Mucosa of gallbladder (tissue), 1 donor: ENCODE data around the gene ARID3A. TPM values are rescaled to one million over a fixed set of nuclear protein-coding genes. Genes with fewer than 3 reads are reported as not detected.
A peak's percentile ranks its signal among the peaks of the same experiment; 100 is the strongest.
"Not testable (repeated sequence)": the region's sequence is repeated elsewhere in the genome, so short reads cannot be mapped to it uniquely, and the experiment has no call there.

Source experiments
- DNase-seq: peaks from one replicate; pipeline ENCODE4 v3.0.0-alpha.2; 2020; ENCODE audit warnings: low spot score
- total RNA-seq: library from RNA; stranded (reverse); gene quantifications from one replicate; pipeline ENCODE4 v1.2.1, GENCODE V29; 2021
- donor health status: DM: no; HTN: no; CAD: no.

The ARID3A gene
- total RNA-seq, 1 donor from 2014 or later, result 7.0 TPM

DNA sequence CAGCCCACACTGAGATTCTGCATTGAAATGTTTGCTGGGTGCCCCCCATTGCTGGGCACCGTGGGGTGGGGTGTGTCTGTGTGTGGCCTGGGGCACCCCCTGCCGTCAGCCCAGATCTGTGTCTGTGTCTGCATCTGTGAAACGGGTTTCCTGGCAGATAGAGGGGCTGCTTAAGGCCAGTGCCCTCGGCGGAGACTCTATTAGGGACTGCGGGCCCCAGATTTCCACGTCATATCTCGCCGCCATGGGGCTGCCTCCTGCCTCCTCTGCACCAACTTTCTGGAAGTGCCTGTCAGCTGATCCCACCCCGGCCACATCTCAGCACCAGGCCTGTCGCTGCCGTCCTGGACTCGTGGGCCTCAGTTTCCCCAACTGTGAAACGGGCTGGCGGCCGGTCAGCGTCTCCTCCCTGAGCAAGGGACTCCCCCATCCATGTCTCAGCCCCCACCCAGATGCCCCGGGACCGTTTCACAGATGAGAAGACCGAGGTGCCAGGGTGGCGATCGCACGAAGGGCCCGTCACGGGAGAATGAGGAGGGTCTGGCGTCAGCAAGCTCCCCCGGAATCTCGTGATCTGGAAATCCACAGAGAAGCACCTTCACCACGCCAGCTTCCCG is 21.4 kb downstream of the ARID3A start:
- no peak for DNase-seq

DNA sequence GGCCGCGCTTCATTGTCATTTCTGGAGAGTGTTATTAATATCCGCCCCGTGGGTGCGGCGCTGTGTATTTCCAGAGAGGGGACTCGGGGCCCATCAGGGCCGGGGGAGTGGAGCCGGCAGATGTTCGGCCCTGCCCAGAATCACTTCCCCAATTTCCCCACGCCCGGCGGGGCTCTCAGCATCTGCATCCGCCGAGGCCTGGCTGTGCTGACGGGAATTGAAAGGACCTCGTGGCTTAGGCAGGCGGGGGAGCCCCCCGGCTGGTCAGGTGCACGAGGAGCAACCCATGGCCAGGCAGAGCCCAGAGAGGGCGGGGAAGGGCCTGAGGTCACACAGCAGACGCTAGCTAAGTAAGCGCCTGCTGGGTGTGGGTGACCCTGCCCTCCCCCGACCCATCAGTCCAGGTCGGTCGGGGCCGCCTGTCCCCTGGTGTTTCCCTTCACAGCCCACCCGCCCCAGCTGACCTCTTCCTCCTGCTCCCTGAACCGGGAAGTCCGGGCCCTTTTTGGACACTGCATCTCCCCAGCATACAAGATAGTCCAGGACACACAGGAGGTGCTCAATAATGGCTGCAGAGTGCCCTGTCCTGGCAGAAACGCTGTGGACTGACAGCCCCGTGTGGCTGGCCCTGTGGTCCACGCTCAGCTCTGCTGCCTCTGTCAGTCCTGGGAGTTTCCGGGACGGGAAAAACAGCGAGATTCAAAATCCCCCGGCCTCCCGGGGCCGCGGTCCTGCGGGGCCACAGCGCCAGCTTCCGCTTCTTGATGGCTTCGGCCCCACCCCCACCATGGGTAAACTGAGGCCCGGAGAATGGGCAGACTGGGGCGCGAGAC is 22.1 kb downstream of the ARID3A start:
- DNase-seq, result peak; percentile 64

DNA sequence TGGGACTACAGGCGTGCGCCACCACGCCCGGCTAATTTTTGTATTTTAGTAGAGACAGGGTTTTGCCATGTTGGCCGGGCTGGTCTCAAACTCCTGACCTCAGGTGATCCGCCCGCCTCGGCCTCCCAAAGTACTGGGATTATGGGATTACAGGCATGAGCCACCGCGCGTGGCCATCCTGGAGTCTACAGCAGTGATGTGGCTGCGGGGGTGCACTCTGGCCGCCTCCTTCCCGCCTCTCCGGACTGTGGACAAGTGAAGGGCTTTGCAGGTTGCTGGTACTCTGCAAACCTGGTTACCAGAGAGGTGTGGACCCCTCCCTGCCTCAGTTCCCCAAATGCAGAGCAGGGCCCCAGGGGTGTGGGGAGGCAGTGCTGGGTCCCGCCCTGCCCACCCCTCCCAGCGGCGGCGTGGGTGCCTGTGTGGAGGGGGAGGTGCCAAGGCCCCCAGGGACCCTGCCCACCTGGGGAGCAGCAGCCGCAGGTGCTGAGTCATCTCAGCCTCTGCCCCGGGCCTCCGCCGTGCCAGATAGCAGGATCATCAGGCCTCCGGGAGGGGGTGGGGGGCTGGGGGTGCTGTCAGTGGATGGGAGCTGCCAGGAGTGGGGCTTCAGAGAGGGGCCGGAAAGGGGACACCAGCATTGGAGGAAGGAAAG is 23.1 kb downstream of the ARID3A start:
- no peak for DNase-seq

DNA sequence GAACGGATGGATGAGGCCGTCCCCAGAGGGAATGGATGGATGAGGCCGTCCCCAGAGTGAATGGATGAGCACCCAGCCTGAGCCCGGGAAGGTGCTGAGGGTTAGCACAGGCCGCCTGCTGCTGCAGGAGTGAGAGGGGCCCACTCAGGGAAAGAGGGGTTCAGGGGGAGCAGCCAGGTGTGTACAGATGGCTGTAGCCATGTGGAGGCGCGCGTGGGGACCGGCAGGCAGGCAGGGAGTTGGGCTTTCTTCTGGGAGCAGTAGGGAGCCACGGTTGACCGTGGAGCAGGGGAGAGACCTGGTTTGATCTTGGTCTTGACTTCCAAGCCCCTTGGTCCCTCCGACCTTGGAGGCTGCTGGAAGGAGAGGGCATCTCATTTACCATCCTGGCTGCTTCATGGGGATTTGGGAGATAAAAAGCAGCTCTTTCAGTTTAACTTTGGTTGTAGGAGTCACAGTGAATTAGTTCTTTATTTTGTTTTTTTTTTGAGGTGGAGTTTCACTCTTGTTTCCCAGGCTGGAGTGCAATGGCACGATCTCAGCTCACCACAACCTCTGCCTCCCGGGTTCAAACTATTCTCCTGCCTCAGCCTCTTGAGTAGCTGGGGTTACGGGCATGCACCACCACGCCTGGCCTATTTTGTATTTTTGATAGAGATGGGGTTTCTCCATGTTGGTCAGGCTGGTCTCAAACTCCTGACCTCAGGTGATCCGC is 24.7 kb downstream of the ARID3A start:
- no peak for DNase-seq

DNA sequence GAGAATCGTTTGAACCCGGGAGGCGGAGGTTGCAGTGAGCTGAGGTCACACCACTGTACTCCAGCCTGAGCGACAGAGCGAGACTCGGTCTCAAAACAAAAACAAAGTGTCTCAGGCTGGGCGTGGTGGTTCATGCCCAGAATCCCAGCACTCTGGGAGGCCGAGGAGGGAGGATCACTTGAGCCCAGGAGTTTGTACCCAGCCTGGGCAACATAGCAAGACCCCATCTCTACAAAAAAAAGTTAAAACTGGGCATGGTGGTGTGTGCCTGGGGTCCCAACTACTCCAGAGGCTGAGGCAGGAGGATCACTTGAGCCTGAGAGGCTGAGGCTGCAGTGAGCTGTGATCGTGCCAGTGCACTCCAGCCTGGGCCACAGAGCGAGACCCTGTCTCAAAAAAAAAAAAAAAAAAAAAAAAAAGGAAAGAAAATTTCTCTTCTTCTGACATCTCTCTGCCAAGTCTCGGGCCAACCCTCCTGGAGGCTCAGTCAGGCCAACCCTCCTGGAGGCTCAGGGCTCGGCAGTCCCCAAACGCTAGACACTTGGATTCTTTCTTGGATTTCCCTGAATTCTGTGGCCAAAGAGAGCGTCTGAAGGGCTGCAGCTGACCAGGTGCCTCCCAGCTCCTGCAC is 26.3 kb downstream of the ARID3A start:
- DNase-seq, result no peak

DNA sequence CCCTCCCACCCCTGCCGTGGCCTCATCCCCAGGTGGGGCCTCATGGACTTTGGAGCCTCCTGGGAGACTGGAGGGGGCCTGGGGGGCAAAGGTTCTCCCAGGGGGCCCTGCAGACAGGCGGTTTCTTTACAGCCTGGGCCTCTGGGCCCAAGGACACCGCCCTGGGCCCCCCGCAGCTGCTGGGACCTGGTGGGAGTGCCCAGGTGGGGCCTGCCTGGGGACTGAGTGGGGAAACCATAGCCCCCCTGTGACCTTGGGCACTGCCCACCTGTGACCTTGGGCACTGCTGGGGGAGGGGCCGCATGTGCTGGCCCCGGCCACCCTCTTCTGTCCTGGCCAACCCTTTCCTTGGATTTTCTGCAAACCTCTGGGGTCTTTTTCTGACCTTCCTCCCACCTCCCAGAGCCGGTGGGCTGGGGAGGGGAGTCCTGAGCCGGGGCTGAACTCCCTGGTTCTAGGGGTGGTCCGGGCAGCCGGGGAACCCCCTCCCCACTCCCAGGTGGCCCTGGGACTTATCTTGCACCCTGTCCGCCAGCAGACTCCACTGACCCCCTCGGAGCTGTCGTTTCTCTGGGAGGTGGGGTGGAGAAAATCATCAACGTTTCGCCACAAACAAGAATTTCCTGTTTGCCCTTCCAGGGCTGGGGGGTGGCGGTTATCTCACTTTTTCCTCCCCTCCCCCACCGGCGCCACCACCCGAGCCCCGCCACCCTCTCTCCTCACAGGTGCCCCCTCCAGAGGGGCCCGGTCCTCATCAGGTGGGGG is 27.0 kb downstream of the ARID3A start:
- DNase-seq, result no peak

DNA sequence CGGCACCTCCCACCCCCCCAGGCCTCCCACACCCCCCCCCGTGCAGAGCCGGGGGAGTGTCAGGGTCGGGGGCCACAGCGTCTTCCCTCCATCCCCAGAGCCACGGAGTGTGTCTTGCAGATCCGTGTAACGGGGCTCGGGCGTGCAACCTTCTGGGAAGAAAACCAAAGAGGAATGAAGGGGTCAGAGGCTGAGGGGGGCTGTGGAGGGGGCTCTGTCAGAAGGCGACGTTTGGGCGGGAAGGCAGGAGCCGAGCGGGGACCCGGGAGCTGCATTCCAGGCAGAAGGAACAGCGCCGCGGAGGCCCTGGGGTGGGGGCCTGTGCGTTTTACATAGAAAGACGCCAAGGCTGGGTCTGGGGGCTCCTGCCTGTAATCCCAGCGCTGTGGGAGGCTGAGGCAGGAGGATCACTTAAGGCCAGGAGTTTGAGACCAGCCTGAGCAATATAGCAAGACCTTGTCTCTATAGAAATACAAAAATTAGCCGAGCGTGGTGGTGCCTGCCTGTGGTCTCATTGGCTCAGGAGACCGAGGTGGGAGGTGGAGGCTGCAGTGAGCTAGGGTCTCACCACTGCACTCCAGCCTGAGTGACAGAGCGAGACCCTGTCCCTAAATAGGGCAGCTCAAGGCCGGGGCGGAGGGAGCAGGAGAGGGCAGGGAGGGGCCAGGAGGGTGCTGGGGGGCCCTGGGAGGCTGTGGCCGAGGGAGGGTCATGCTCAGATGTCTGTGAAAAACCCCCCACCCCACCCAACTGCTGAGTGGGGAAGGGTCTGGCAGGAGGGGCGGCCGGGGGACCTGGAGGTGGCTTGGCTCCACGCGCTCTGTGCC is 27.8 kb downstream of the ARID3A start:
- no peak for DNase-seq

DNA sequence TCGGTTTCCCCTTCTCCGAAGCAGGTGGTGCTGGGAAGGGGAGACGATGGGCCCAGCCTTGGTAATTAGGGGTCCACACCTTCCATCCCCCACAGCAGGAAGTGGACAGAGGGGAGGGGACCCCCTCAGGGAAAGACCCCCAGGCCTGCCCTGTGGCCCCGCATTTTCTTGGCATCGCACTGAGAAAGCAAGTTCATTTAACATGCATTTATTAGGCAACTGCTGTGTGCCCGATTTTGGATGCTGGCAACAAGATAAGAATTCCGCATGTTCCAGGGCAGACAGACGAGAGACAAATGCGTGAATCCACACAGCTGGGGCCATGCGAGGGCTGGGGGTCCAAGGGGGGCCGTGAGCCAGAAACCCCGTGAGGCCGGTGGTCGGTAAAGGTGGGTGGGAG is 28.4 kb downstream of the ARID3A start:
- no peak for DNase-seq

DNA sequence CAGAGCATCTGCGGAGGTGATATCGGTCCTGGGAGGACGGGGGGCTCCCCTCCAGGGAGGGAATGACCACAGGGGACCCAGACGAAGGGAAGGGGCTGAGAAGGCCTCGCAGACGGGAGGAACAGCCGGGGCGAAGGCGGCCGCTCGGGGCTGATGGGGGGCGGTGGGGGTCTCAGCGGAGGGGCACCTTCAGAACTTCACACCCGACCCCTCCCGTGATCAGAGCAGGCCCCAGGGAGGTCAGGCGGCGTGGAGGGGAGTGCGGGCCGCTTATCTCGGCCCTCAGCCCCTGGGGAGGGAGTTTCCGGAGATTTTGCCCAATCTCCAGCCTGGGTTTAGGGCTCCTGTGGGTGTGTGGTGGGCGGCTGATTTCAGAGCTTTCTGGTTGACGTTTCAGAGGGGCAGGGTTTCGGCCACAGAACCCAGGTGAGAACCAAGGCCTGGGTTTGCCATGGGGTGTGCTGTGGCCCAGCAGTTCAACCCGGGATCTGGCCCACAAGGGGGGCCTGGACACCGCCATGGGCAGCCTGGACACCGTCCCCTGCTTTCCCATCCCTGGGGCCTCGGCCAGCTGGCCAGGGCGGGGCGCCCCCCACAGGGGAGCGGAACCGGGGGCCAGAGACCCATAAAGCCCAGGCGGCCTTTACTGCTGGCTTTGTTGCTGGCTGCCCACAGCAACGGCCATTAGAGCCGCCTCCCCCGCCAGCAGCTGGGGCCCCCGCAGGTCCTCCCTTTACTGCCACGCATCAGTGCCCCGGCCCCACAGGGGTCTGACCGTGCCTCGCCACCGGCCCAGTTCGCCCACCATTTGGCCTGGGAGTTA is 29.0 kb downstream of the ARID3A start:
- no peak for DNase-seq

DNA sequence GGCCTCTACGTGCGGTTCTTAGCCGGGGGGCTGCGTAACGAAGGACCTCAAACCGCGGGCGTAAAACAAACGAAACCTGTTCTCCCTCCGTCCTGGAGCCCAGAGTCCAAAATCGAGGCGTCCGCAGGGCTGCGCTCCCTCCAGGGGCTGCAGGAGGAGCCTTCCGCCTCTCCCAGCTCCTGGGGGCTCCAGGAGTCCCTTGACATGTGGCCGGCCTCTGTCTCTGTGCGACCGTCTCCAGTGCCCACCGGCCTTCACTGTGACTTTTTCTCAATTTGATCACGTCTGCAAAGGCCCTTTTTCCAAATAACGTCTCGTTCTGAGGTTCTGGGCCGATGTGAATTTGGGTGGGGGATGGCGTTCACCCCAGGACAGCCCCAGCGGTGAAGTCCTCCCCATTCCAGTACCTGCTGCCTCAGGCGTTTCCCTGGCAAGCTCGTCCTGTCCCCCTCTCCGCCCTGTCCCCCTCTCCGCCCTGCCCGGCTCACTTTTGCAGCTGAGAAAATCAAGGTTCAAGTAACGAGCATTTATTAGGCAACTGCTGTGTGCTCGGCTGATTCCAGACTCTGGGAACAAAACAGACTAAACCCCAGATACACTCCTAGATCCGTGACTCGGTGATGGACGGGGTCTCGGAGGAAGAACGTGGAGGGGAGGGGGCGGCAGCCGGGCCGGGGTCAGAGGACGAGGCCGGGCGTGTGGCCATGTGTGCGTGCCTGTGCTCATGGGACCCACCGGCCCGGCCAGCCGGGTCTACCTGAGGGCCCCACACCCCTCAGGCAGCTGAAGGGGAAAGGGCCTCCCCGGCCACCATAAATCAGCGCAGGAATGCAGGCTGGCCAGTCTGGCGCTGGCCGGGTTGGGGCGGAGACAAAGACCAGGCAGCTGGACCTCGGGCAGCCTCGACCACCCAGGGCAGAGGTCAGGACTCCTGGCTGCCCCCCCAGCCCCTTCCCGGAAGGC is 30.2 kb downstream of the ARID3A start:
- DNase-seq, result no peak

DNA sequence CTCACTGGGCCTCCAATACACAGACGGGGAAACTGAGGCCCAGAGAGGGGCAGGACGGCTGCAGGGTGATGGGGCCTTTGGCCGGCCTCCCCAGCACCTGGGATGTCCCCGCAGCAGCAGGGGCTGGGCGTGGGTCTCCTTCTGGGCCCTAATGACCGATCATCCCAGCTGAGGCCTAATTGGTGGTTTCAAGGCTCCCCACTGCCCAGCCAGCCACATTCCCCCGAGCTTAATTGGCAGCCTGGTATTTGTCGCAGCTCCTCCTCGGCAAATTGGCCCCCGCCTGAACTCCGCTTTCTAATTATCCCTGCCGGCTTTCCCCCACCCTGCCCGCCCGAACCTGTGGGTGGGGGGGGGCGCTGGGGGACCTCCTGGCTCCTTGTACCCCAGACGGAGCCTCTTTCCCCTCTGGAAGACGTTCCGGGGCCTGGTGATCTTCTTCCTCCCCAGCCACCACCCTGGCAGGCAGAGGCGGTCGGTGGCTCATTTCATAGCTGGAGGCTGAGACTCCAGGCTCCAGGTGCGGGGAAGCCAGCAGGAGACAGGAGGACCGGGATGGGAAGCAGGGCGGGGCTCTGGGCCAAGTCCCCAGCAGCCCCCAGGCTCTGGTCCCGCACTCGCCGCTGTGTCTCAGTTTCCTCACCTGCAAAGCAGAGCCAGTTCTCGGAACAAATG is 31.1 kb downstream of the ARID3A start:
- DNase-seq, result no peak

DNA sequence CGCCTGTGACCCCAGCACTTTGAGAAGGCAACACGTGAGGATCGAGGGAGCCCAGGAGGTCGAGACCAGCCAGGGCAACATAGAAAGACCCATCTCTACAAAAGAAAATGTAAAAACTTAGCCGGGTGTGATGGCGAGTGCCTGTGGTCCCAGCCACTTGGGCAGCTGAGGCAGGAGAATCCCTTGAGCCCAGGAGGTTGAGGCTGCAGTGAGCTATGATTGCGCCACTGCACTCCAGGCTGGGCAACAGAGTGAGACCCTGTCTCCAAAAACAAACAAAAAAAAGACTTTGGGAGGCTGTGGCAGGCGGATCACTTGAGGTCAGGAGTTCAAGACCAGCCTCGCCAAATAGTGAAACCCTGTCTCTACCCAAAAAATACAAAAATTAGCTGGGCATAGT is 31.7 kb downstream of the ARID3A start:
- not testable (repeated sequence) for DNase-seq

DNA sequence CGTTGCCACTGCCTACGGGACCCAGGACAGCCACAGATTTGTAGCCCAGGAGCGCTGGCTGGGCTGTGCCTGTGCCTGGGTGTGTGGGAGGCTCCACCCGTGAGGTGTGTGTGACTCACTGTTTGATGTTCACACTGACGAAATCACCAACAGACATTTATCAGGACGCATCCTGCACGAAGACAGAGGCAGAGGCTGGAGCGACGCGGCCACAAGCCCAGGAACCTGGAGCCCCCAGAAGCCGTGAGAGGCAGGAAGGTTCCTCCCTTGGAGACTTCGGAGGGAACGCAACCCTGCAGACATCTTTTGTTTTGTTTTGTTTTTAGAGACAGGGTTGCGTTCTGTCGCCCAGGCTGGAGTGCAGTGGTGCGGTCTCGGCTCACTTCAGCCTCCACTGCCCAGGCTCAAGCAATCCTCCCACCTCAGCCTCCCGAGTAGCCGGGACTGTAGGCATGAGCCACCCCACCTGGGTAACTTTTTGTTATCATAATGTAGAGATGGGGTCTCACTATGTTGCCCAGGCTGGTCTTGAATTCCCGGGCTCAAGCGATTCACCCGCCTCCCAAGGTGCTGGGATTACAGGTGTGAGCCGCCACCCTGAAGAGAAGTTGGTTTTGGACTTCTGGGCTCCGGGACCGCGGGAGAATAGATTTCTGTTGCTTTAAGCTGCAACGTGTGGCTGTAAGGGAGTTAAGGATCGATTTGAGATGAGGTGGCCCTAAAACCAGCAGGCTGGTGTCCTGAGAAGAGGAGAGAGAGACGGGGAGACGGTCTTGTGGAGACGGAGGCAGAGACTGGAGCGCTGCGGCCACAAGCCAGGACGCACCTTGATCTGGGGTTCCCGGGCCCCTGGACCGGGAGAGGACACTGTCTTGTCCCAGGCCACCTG is 33.4 kb downstream of the ARID3A start:
- DNase-seq, result no peak

DNA sequence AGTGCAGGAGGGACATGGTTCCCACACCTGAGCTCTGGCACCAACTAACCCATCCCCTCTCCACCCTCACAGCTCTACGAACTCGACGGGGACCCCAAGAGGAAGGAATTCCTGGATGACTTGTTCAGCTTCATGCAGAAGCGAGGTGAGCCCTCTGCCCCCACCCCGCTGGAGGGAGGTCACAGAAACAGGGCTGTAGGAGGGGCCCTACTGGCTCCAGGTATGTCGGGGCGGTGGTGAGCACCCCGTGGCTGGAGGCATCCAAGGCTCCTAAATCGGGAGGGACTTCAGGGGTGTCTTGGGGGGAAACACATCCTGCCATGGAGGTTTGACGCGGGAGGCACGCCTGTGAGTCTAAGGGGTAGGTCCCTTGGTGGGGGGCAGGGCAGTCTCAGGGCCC is 34.2 kb downstream of the ARID3A start:
- DNase-seq, result no peak

DNA sequence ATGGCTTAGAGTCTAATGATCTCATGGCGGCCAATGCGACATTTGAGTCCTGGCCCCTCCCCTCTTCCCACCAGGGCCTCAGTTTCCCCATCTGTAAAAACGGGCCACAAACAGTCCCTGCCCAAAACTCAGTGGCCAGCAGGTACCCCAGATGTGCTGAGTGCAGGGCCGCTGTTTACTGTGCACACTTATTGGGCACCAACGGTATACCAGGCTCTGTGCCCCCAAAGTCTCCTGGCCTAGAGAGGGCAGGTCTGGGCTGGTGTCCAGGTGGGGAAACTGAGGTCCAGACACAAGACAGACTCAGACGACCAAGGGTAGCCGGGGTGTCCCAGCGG is 34.7 kb downstream of the ARID3A start:
- no peak for DNase-seq

DNA sequence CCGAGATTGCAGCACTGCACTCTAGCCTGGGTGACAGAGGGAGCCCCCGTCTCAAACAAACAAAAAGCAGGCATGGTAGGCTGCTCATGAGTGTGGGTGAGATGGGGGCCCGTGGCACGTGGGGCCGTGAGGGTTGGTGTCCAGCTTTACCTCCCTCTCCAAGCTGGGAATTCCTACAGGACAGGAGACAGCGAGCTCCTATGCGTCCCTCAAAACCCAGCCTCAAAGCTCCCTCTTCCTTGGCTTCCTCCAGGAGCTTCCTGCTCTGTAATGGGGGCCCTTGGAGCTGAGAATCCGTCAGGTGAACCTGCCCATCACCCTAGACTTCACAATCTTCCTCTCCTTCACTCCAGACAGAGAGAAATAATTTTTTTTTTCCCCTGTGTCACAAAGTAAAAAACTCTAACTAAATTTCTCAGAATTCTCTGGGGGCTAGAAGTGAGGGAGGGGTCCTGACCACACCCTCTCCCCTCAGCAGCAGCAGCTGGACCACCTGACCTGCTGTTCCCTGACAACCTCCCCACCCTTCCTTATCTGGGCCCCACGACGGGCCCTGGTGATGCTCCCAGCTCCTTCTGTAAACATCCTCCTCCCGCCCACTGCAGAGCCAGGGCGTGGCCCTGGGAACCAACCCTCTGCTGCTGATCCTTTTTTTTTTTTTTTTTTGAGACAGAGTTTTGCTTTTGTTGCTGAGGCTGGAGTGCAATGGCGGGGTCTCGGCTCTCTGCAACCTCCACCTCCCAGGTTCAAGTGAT is 36.2 kb downstream of the ARID3A start:
- no peak for DNase-seq
